PC-3 (cell line): ENCODE results near the gene TRAPPC13. TPM values are rescaled to one million over a fixed set of nuclear protein-coding genes. Genes with fewer than 3 reads are reported as not detected.
A peak's percentile ranks its signal among the peaks of the same experiment; 100 is the strongest.
"Not testable (repeated sequence)": the region's sequence is repeated elsewhere in the genome, so short reads cannot be mapped to it uniquely, and the experiment has no call there.

Experiments used
- ATAC-seq: fragments of 200-7000 bp; cut with Tn5 transposase; 2 replicates; pipeline ENCODE4 v1.9.1; 2020; ENCODE audit warnings: mild to moderate bottlenecking, moderate library complexity
- BruUV-seq: library from RNA; stranded (reverse); fragments of 400-500 nt; replicated peaks from 2 replicates; lab custom pipeline; 2021; lab: Mats Ljungman, UMichigan
- CTCF ChIA-PET: fragments of 300-600 bp; sonication (Branson Sonifier 250); formaldehyde crosslinking; loops from one replicate; lab custom pipeline; 2022; ENCODE audit warnings: antibody characterized with exemption; lab: Charles Lee
- POLR2A ChIA-PET: fragments of 300-600 bp; sonication (Branson Sonifier 250); formaldehyde crosslinking; loops from one replicate; lab custom pipeline; 2022; ENCODE audit warnings: antibody characterized with exemption; ENCODE audit not compliant: unreplicated experiment; lab: Charles Lee
- DNase-seq: peaks from one replicate; pipeline ENCODE4 v3.0.0-alpha.2; 2015
- H2AFZ ChIP-seq: fragments of 300-600 bp; sonication (generic); 2 replicates; pipeline ENCODE4 v1.6.0; 2016; ENCODE audit warnings: antibody characterized with exemption, low read length
- H3F3A ChIP-seq: fragments of 300-600 bp; sonication (generic); one replicate; pipeline ENCODE4 v1.6.0; 2017; ENCODE audit warnings: antibody characterized with exemption, low read length, control low read depth, mild to moderate bottlenecking; ENCODE audit not compliant: unreplicated experiment
- H3K27ac ChIP-seq: fragments of 300-600 bp; sonication (generic); 2 replicates; pipeline ENCODE4 v1.5.1; 2016; ENCODE audit warnings: mild to moderate bottlenecking, low read length
- H3K27me3 ChIP-seq: fragments of 300-600 bp; sonication (generic); 2 replicates; pipeline ENCODE4 v1.6.1; 2016; ENCODE audit warnings: low read length, mixed read lengths
- H3K36me3 ChIP-seq: fragments of 300-600 bp; sonication (generic); 2 replicates; pipeline ENCODE4 v1.6.1; 2016; ENCODE audit warnings: low read depth, mixed run types, low read length, mixed read lengths
- H3K4me1 ChIP-seq: fragments of 300-600 bp; sonication (generic); 2 replicates; pipeline ENCODE4 v1.5.1; 2016; ENCODE audit warnings: low read length; ENCODE audit not compliant: insufficient read depth
- H3K4me2 ChIP-seq: fragments of 300-600 bp; sonication (generic); 2 replicates; pipeline ENCODE4 v1.6.0; 2016; ENCODE audit warnings: low read length
- H3K4me3 ChIP-seq: fragments of 300-600 bp; sonication (generic); 2 replicates; pipeline ENCODE4 v1.5.1; 2016; ENCODE audit warnings: mild to moderate bottlenecking, low read length, mixed read lengths
- H3K79me2 ChIP-seq: fragments of 300-600 bp; sonication (generic); 2 replicates; pipeline ENCODE4 v1.6.1; 2017; ENCODE audit warnings: low read length, mixed read lengths
- H3K9ac ChIP-seq: fragments of 300-600 bp; sonication (generic); 2 replicates; pipeline ENCODE4 v1.6.0; 2016; ENCODE audit warnings: mild to moderate bottlenecking, low read length
- H3K9me2 ChIP-seq: fragments of 300-600 bp; sonication (generic); replicated peaks from 2 replicates; pipeline ENCODE4 v1.6.1; 2016; ENCODE audit warnings: mixed run types, low read length, mixed read lengths
- H3K9me3 ChIP-seq: fragments of 300-600 bp; sonication (generic); 2 replicates; pipeline ENCODE4 v1.6.1; 2016; ENCODE audit warnings: low read length, mixed read lengths
- H4K20me1 ChIP-seq: fragments of 300-600 bp; sonication (generic); 2 replicates; pipeline ENCODE4 v1.6.1; 2016; ENCODE audit warnings: low read length, mixed read lengths
- CTCF ChIP-seq: fragments of 300-600 bp; sonication (generic); conservative IDR thresholded peaks from 2 replicates; pipeline ENCODE4 v1.5.1; 2017; ENCODE audit warnings: antibody characterized with exemption, low read depth, mild to moderate bottlenecking, low read length
- EZH2 ChIP-seq: fragments of 300-600 bp; sonication (generic); IDR thresholded peaks from one replicate; pipeline ENCODE4 v1.6.1; 2017; ENCODE audit warnings: antibody characterized with exemption, mild to moderate bottlenecking, low read length; ENCODE audit not compliant: unreplicated experiment
- EZH2phosphoT487 ChIP-seq: fragments of 300-600 bp; sonication (generic); IDR thresholded peaks from 2 replicates; pipeline ENCODE4 v1.6.1; 2018; ENCODE audit warnings: mild to moderate bottlenecking, antibody characterized with exemption, low read length, borderline replicate concordance
- intact Hi-C: fragments of 100-400 bp; cut with micrococcal nuclease; formaldehyde crosslinking; loops from 2 replicates; pipeline ENCODE4 v1.9.0; 2023
- total RNA-seq: library from RNA; depleted of rRNA; stranded (reverse); fragments of >200 nt; gene quantifications from 2 replicates; pipeline ENCODE4 v1.2.3, GENCODE V29; 2014

Gene TRAPPC13
- total RNA-seq, 1 experiment from 2014 or later = 6.6 TPM

GRCh38 chr5:65588694-65589093 is 36.1 kb upstream of the TRAPPC13 start:
- Histone ChIP-seq H3K4me2 (no peak overlapping the region), H3K36me3 (no peaks in the 10 kb centered on the region), H4K20me1 (no peaks in the 10 kb centered on the region), H3K79me2 (no peaks in the 10 kb centered on the region), H3F3A (no peaks in the 10 kb centered on the region), H3K9me3 (no peaks in the 10 kb centered on the region), H3K27me3 (no peaks in the 10 kb centered on the region), H3K9ac (no peak overlapping the region), H3K4me3 (no peak overlapping the region), H3K4me1 (no peaks in the 10 kb centered on the region), H2AFZ (no peak overlapping the region), H3K9me2 (no peaks in the 10 kb centered on the region), H3K27ac (no peak overlapping the region)
- 0 out of 2 replicates have a peak, but pooled peaks have one; percentile 28 for TF ChIP-seq CTCF
- no peak for TF ChIP-seq EZH2
- ChIA-PET CTCF (interaction anchor here (0.6 kb wide), 1 partner anchor 26 kb away, joined by 3 read pairs; no protein-coding TSS in a partner anchor), POLR2A (no interaction called here)
- no peak for ATAC-seq
- no peak for DNase-seq
- BruUV-seq = no TSS peak
- intact Hi-C loops = no loop called here

GRCh38 chr5:65601761-65602160 is 23.1 kb upstream of the TRAPPC13 start:
- H3K79me2 ChIP-seq, H3K4me3 ChIP-seq, H3K4me1 ChIP-seq, H3K27ac ChIP-seq, H3K9ac ChIP-seq, H3K9me2 ChIP-seq, ATAC-seq, H3K9me3 ChIP-seq, DNase-seq, BruUV-seq, H3F3A ChIP-seq, H3K36me3 ChIP-seq, intact Hi-C loops, H3K27me3 ChIP-seq, H3K4me2 ChIP-seq, H4K20me1 ChIP-seq, H2AFZ ChIP-seq, POLR2A ChIA-PET, CTCF ChIA-PET: not testable (repeated sequence)

GRCh38 chr5:65611524-65611923 is 13.3 kb upstream of the TRAPPC13 start:
- intact Hi-C loops = no loop called here
- Histone ChIP-seq H3K4me3 (no peak overlapping the region), H3K9me3 (no peaks in the 10 kb centered on the region), H3K4me2 (no peak overlapping the region), H2AFZ (no peak overlapping the region), H4K20me1 (no peaks in the 10 kb centered on the region), H3K27me3 (no peaks in the 10 kb centered on the region), H3K4me1 (peaks cover 10% of the 10 kb centered on the region; the same call in 1 of the 2 replicates), H3K36me3 (no peaks in the 10 kb centered on the region), H3K9ac (no peak overlapping the region), H3K79me2 (no peaks in the 10 kb centered on the region), H3K27ac (no peak overlapping the region), H3F3A (no peaks in the 10 kb centered on the region), H3K9me2 (no peaks in the 10 kb centered on the region)
- ChIA-PET POLR2A (no interaction called here), CTCF (interaction anchor here (0.7 kb wide), 1 partner anchor 687 kb away, joined by 3 read pairs; no protein-coding TSS in a partner anchor)
- ATAC-seq (no peak), DNase-seq (peak; percentile 43)
- BruUV-seq = no TSS peak
- TF ChIP-seq EZH2 (no peak), EZH2phosphoT487 (no peak), CTCF (no peak)
